ENCODE results near the gene RNU5D-1. TPM values are rescaled to one million over a fixed set of nuclear protein-coding genes. Genes with fewer than 3 reads are reported as not detected.

RNU5D-1 gene
- total RNA-seq, 2 experiments from 2014 or later: not detected

- Mint-ChIP-seq H3K36me3 (ENCODE audit: low read depth) (peaks cover 7% of the 10 kb centered on the region), H3K9me3 (ENCODE audit: insufficient read depth) (no peaks in the 10 kb centered on the region), H3K4me1 (ENCODE audit: low read depth) (peaks cover 64% of the 10 kb centered on the region), H3K27ac (peak overlapping the region; percentile 86), H3K27me3 (ENCODE audit: low read depth) (no peaks in the 10 kb centered on the region), H3K4me3 (peak overlapping the region; percentile 79)
- ChIA-PET POLR2A (interaction anchor here (0.7 to 18.4 kb wide), 6 partner anchors 8 to 825 kb away, joined by 3 to 839 read pairs (median 12); partner anchors contain the start of genes PLK3, RNU5D-1 and RPS8), CTCF (interaction anchor here (0.9 kb wide), 1 partner anchor 17 kb away, joined by 3 read pairs; no protein-coding TSS in a partner anchor)
- DNase-seq (no peak), ATAC-seq (no peak)
Measured at GRCh38 chr1:44724955-44725698, 5.8 kb downstream of the RNU5D-1 start.

GRCh38 chr1:44724296-44724954 lies 6.5 kb downstream of the RNU5D-1 start:
- Mint-ChIP-seq H3K9me3 (ENCODE audit: insufficient read depth) (no peaks in the 10 kb centered on the region), H3K36me3 (ENCODE audit: low read depth) (peaks cover 7% of the 10 kb centered on the region), H3K4me1 (ENCODE audit: low read depth) (peaks cover 67% of the 10 kb centered on the region), H3K27ac (peak overlapping the region; percentile 86), H3K4me3 (peak overlapping the region; percentile 79), H3K27me3 (ENCODE audit: low read depth) (no peaks in the 10 kb centered on the region)
- POLR2A ChIA-PET: interaction anchor here (1.2 to 18.4 kb wide), 5 partner anchors 9 to 100 kb away, joined by 3 to 839 read pairs (median 20); partner anchors contain the start of genes PLK3, RNU5D-1 and RPS8
- CTCF ChIA-PET: interaction anchor here (1.5 kb wide), 1 partner anchor 16 kb away, joined by 3 read pairs; no protein-coding TSS in a partner anchor
- DNase-seq (no peak), ATAC-seq (no peak)

DNA sequence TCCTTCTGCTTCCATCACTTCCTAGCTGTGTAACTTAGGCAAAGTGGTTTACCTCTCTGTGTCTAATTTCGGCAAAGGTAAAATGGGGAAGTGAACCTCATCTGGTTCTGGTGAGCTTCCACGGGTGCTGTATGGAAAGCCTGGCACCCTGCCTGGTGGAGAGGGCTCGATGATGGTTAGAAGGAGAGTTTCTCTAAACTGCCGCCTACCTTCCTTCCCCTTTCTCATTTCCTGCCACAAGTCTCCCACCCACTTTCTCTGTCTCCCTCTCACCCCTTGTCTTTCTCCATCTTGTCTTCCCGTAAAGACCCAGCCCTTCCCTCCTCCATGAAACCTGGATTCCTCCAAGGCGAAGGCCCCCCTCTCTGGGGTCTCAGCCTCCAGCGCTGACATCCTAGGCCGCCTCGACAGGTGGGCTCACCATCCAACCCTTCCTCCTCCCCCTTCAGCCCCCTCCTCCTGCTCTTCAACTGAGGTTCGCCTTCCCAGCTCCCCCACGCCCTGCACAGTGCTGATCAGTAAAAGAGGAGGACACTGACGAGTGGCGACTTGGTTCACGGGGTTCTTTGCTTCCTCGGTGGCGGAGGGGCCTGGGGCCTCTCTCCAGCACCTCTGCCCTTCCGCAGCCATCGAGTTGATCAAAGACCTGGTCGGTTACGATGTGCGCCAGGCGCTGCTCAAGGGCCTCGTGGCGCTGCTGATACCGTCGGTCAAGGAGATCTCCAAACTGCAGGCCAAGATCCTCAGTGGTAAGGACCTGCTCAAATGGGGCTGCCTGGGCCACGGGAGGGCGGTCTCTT lies 7.3 kb downstream of the RNU5D-1 start:
- Mint-ChIP-seq H3K4me1 (ENCODE audit: low read depth) (peaks cover 68% of the 10 kb centered on the region), H3K27me3 (ENCODE audit: low read depth) (no peaks in the 10 kb centered on the region), H3K27ac (peak overlapping the region; percentile 94), H3K9me3 (ENCODE audit: insufficient read depth) (no peaks in the 10 kb centered on the region), H3K36me3 (ENCODE audit: low read depth) (peaks cover 7% of the 10 kb centered on the region), H3K4me3 (peak overlapping the region; percentile 70)
- CTCF ChIA-PET: interaction anchor here (0.6 to 1.5 kb wide), 5 partner anchors 9 to 1584 kb away, joined by 3 to 4 read pairs (median 3); no protein-coding TSS in a partner anchor
- peak; percentile 53 for DNase-seq
- POLR2A ChIA-PET: interaction anchor here (1.0 to 18.4 kb wide), 6 partner anchors 9 to 288 kb away, joined by 3 to 839 read pairs (median 42); partner anchors contain the start of genes HECTD3, PLK3, RNU5D-1 and RPS8
- no peak for ATAC-seq

- H3K4me1 Mint-ChIP-seq (ENCODE audit: low read depth): peaks cover 72% of the 10 kb centered on the region
- peak overlapping the region; percentile 70 for H3K4me3 Mint-ChIP-seq
- no peaks in the 10 kb centered on the region for H3K27me3 Mint-ChIP-seq (ENCODE audit: low read depth)
- ATAC-seq (no peak), DNase-seq (peak; percentile 53)
- ChIA-PET POLR2A (interaction anchor here (1.0 to 18.4 kb wide), 9 partner anchors 10 to 580 kb away, joined by 4 to 839 read pairs (median 64); partner anchors contain the start of genes BTBD19, DYNLT4, HECTD3 and KIF2C), CTCF (interaction anchor here (0.6 to 1.5 kb wide), 5 partner anchors 10 to 1584 kb away, joined by 3 to 4 read pairs (median 3); no protein-coding TSS in a partner anchor)
- H3K36me3 Mint-ChIP-seq (ENCODE audit: low read depth): peaks cover 7% of the 10 kb centered on the region
- peak overlapping the region; percentile 94 for H3K27ac Mint-ChIP-seq
- no peaks in the 10 kb centered on the region for H3K9me3 Mint-ChIP-seq (ENCODE audit: insufficient read depth)
Measured at GRCh38 chr1:44723064-44723463, 7.9 kb downstream of the RNU5D-1 start.

DNA sequence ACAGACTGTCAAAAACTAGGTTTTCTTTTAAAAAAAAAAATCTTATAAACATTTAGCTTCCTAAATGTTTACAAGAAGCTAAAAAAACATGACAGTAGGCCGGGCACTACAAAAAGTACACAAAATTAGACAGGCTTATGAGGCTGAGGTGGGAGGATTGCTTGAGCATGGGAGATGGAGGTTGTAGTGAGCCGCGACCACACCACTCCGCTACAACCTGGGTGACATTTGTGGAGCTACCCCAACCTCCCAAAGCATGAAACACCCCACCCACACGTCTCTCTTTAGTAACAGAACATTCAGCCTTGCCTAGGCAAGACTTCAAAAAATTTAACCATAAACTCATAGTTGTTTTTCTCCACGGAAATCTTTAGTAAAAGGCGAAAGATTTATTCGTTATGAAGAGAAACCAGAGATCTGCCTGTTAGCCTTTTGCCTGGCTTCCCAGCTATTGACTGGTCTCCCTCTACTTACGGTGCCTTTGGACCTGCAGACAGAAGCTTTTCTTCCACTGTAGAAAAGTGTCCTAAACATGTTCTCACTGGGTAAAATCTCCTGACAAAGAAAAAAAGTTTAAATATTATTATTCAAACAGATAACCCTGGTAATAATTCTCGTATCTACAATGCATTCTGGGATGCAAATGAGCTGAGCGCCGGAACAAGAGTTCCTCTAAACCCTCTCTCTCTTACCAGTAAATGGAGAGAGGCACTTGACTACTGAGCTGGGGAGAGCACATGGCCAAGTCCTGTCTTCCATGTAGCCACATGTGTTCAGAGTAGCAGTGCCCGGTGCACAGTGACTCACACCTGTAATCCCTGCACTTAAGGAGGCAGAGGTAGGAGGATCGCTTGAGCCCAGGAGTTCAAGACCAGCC lies 9.2 kb downstream of the RNU5D-1 start:
- peak; percentile 86 for ATAC-seq
- no peaks in the 10 kb centered on the region for H3K27me3 Mint-ChIP-seq (ENCODE audit: low read depth)
- ChIA-PET POLR2A (interaction anchor here (0.6 to 18.4 kb wide), 82 partner anchors 10 to 1383 kb away, joined by 3 to 839 read pairs (median 7); partner anchors contain the start of genes AKR1A1, ARMH1, BEST4 and BTBD19), CTCF (interaction anchor here (1.0 to 2.4 kb wide), 8 partner anchors 9 to 97 kb away, joined by 3 to 44 read pairs (median 4); partner anchors contain the start of genes PLK3, RNU5D-1 and TMEM53)
- peak overlapping the region; percentile 52 for H3K4me3 Mint-ChIP-seq
- H3K4me1 Mint-ChIP-seq (ENCODE audit: low read depth): peaks cover 75% of the 10 kb centered on the region
- DNase-seq: peak; percentile 93
- H3K27ac Mint-ChIP-seq: peak overlapping the region; percentile 99
- peaks cover 7% of the 10 kb centered on the region for H3K36me3 Mint-ChIP-seq (ENCODE audit: low read depth)
- no peaks in the 10 kb centered on the region for H3K9me3 Mint-ChIP-seq (ENCODE audit: insufficient read depth)

- ATAC-seq: peak; percentile 5
- Mint-ChIP-seq H3K27me3 (ENCODE audit: low read depth) (no peaks in the 10 kb centered on the region), H3K27ac (peak overlapping the region; percentile 58), H3K4me3 (no peak overlapping the region), H3K9me3 (ENCODE audit: insufficient read depth) (no peaks in the 10 kb centered on the region), H3K4me1 (ENCODE audit: low read depth) (peaks cover 79% of the 10 kb centered on the region), H3K36me3 (ENCODE audit: low read depth) (peaks cover 6% of the 10 kb centered on the region)
- DNase-seq: no peak
- CTCF ChIA-PET: interaction anchor here (0.9 to 6.1 kb wide), 4 partner anchors 8 to 23 kb away, joined by 4 to 35 read pairs (median 8); partner anchors contain the start of gene RNU5D-1
- POLR2A ChIA-PET: interaction anchor here (0.6 to 18.4 kb wide), 8 partner anchors 8 to 966 kb away, joined by 3 to 839 read pairs (median 60); partner anchors contain the start of genes ARMH1, GPBP1L1, HECTD3 and PLK3
Measured at GRCh38 chr1:44720281-44720680, 10.7 kb downstream of the RNU5D-1 start.

DNA sequence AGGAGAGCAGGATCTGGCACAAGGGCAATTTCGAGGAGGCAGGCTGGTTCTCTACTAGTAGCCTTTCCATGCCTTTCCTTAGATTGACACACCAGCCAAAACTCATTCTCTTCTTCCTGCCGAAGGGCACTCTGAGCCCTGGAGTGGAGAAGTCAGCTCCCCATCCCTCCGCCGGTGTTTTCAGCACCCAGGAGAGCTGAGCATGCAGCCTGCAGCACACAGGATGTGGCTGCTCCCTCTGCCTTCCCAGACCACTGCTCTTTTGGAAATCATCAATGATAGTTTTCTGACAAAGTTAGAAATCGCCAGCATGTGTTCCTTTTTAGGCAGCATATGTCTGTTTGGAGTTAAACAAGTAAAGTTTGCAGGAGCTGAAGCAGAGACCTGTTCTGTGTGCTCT lies 11.7 kb downstream of the RNU5D-1 start:
- no peaks in the 10 kb centered on the region for H3K9me3 Mint-ChIP-seq (ENCODE audit: insufficient read depth)
- H3K4me3 Mint-ChIP-seq: no peak overlapping the region
- DNase-seq (no peak), ATAC-seq (no peak)
- peaks cover 81% of the 10 kb centered on the region for H3K4me1 Mint-ChIP-seq (ENCODE audit: low read depth)
- H3K27me3 Mint-ChIP-seq (ENCODE audit: low read depth): no peaks in the 10 kb centered on the region
- no peaks in the 10 kb centered on the region for H3K36me3 Mint-ChIP-seq (ENCODE audit: low read depth)
- ChIA-PET CTCF (interaction anchor here (2.4 to 6.1 kb wide), 2 partner anchors 9 to 10 kb away, joined by 7 to 35 read pairs; no protein-coding TSS in a partner anchor), POLR2A (interaction anchor here (0.6 to 18.4 kb wide), 8 partner anchors 14 to 153 kb away, joined by 3 to 839 read pairs (median 4); partner anchors contain the start of genes ARMH1, PLK3, RNU5D-1 and RPS8)
- peak overlapping the region; percentile 60 for H3K27ac Mint-ChIP-seq

DNA sequence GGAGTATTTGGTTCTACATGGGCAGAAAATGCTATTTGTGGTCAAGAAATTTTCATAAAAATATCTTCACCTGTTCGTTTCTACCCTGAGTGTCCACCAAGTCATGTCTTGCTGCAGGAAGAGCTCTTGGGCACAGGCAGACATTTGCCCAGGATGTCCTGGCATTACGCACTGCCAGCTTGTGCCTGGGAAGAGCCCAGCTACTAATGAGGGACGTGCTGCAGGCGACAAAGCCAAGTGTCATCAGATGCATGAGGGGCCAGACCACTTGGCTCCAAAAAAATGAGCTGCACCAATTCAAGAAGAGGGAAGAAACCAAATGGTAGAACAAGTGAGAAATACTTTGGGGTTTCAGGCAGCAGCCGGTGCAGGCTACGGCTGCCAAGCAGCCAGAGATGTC lies 12.9 kb downstream of the RNU5D-1 start:
- Mint-ChIP-seq H3K27me3 (ENCODE audit: low read depth) (no peaks in the 10 kb centered on the region), H3K4me3 (no peak overlapping the region), H3K9me3 (ENCODE audit: insufficient read depth) (no peaks in the 10 kb centered on the region), H3K27ac (no peak overlapping the region), H3K4me1 (ENCODE audit: low read depth) (peaks cover 71% of the 10 kb centered on the region), H3K36me3 (ENCODE audit: low read depth) (no peaks in the 10 kb centered on the region)
- CTCF ChIA-PET: interaction anchor here (0.6 to 6.1 kb wide), 9 partner anchors 9 to 74 kb away, joined by 3 to 35 read pairs (median 4); partner anchors contain the start of genes ARMH1, RNU5D-1 and TMEM53
- POLR2A ChIA-PET: interaction anchor here (1.6 to 11.6 kb wide), 4 partner anchors 15 to 103 kb away, joined by 3 to 839 read pairs (median 5); partner anchors contain the start of genes ARMH1, RNU5D-1 and TMEM53
- no peak for ATAC-seq
- DNase-seq: no peak

- Mint-ChIP-seq H3K4me3 (no peak overlapping the region), H3K27ac (no peak overlapping the region), H3K4me1 (ENCODE audit: low read depth) (peaks cover 67% of the 10 kb centered on the region), H3K36me3 (ENCODE audit: low read depth) (no peaks in the 10 kb centered on the region), H3K27me3 (ENCODE audit: low read depth) (no peaks in the 10 kb centered on the region), H3K9me3 (ENCODE audit: insufficient read depth) (no peaks in the 10 kb centered on the region)
- ChIA-PET POLR2A (interaction anchor here (1.6 to 11.6 kb wide), 4 partner anchors 15 to 103 kb away, joined by 3 to 839 read pairs (median 5); partner anchors contain the start of genes ARMH1, RNU5D-1 and TMEM53), CTCF (interaction anchor here (0.6 to 6.1 kb wide), 8 partner anchors 9 to 75 kb away, joined by 3 to 35 read pairs (median 4); partner anchors contain the start of genes ARMH1, RNU5D-1 and TMEM53)
- no peak for DNase-seq
- ATAC-seq: no peak
Measured at GRCh38 chr1:44717653-44718052, 13.3 kb downstream of the RNU5D-1 start.

Measured in activated CD8-positive, alpha-beta T cell treated with anti-CD3 and anti-CD28 coated beads, Interleukin-2, amount 10 ng/mL, durations not matched to agents 7 days and 5 days (primary cell).